ENCODE results near the gene CD248. TPM values are rescaled to one million over a fixed set of nuclear protein-coding genes. Genes with fewer than 3 reads are reported as not detected.

The CD248 gene
- total RNA-seq, 4 donors from 2014 or later, result 29.9 to 69.7 (median 47.3) TPM

- no peaks in the 10 kb centered on the region for H3K27me3 ChIP-seq
- H3K4me1 ChIP-seq, result peaks cover 0 to 37% (median 15%) of the 10 kb centered on the region in 4 donors
- 3% methylated on average over 27 to 29 of the region's 32 CpGs for WGBS, 2 donors
- H3K9me3 ChIP-seq, result no peaks in the 10 kb centered on the region
- DNase-seq (ENCODE audit: low spot score in 2 of 2), result no peak
- H3K36me3 ChIP-seq, result peaks cover 9 to 52% (median 12%) of the 10 kb centered on the region in 3 donors
- peak overlapping the region; percentile 87 to 99 (median 95) for H3K27ac ChIP-seq
- H3K4me3 ChIP-seq, result peak overlapping the region; percentile 67 to 95 (median 80)
- TF ChIP-seq CTCF (IDR thresholded peaks at IDR 0.05), result no peak
- no peak for TF ChIP-seq EP300 (IDR thresholded peaks at IDR 0.05)
- no peak for TF ChIP-seq POLR2A (IDR thresholded peaks at IDR 0.05)
These were observed 47.6 kb downstream of the CD248 start for GRCh38 chr11:66268952-66269905.

- WGBS, 2 donors, result 0% methylated on average over 2 to 42 of the region's 64 CpGs
- peak within 1 kb of the TSS; percentile 67 to 95 (median 80) for H3K4me3 ChIP-seq
- peaks cover 0 to 37% (median 15%) of the 10 kb centered on the region in 4 donors for H3K4me1 ChIP-seq
- peaks cover 6 to 52% (median 9%) of the 10 kb centered on the region in 3 donors for H3K36me3 ChIP-seq
- no peaks in the 10 kb centered on the region for H3K9me3 ChIP-seq
- DNase-seq (ENCODE audit: low spot score in 2 of 2), result peak; percentile 99
- TF ChIP-seq CTCF (IDR thresholded peaks at IDR 0.05) (peak in 1 of 5 experiments; percentile 29), EP300 (IDR thresholded peaks at IDR 0.05) (peak; percentile 55 to 99), POLR2A (IDR thresholded peaks at IDR 0.05) (peak; percentile 89 to 94)
- no peaks in the 10 kb centered on the region for H3K27me3 ChIP-seq
- peak within 1 kb of the TSS; percentile 87 to 99 (median 95) for H3K27ac ChIP-seq
These were observed 48.4 kb downstream of the CD248 start, which contains the start of gene RAB1B for GRCh38 chr11:66268244-66268951. Gene RAB1B, plus strand, starts transcription at chr11:66268639. Its CDS starts 41 bp downstream, at chr11:66268680.

- peak overlapping the region; percentile 87 to 99 (median 95) for H3K27ac ChIP-seq
- H3K9me3 ChIP-seq, result no peaks in the 10 kb centered on the region
- peak; percentile 83 to 85 for DNase-seq (ENCODE audit: low spot score in 2 of 2)
- no peaks in the 10 kb centered on the region for H3K27me3 ChIP-seq
- TF ChIP-seq EP300 (IDR thresholded peaks at IDR 0.05) (peak; percentile 4 to 75), CTCF (IDR thresholded peaks at IDR 0.05) (peak in 3 of 5 experiments; percentile 15 to 55 (median 45)), POLR2A (IDR thresholded peaks at IDR 0.05) (peak; percentile 46 to 61)
- H3K4me3 ChIP-seq, result peak overlapping the region; percentile 67 to 90 (median 76)
- H3K36me3 ChIP-seq, result peaks cover 0 to 52% (median 8%) of the 10 kb centered on the region in 3 donors
- H3K4me1 ChIP-seq, result peaks cover 0 to 37% (median 15%) of the 10 kb centered on the region in 4 donors
- 1% methylated on average over 35 to 50 of the region's 61 CpGs for WGBS, 2 donors
These were observed 49.2 kb downstream of the CD248 start for GRCh38 chr11:66267379-66268243.

- peaks cover 0 to 37% (median 15%) of the 10 kb centered on the region in 4 donors for H3K4me1 ChIP-seq
- no peaks in the 10 kb centered on the region for H3K9me3 ChIP-seq
- no peak for DNase-seq (ENCODE audit: low spot score in 2 of 2)
- H3K36me3 ChIP-seq, result peaks cover 0 to 52% (median 2%) of the 10 kb centered on the region in 3 donors
- TF ChIP-seq POLR2A (IDR thresholded peaks at IDR 0.05) (no peak), CTCF (IDR thresholded peaks at IDR 0.05) (no peak), EP300 (IDR thresholded peaks at IDR 0.05) (no peak)
- peak overlapping the region; percentile 67 to 90 (median 76) for H3K4me3 ChIP-seq
- peak overlapping the region; percentile 87 to 99 (median 95) for H3K27ac ChIP-seq
- no peaks in the 10 kb centered on the region for H3K27me3 ChIP-seq
- WGBS, 2 donors, result 8 to 15% methylated on average over 13 of the region's 13 CpGs
These were observed 49.8 kb downstream of the CD248 start for GRCh38 chr11:66267039-66267378.
